DOHH2 (cell line): ENCODE data around the gene AGTPBP1.

Experiments
- CTCF ChIP-seq: fragments of 200-600 bp; sonication (generic); IDR thresholded peaks from one replicate; pipeline ENCODE4 v1.5.1; 2014; ENCODE audit warnings: antibody characterized with exemption, mild to moderate bottlenecking, low read depth, low read length; ENCODE audit not compliant: poor library complexity, severe bottlenecking
- EZH2phosphoT487 ChIP-seq: fragments of 200-600 bp; sonication (generic); IDR thresholded peaks from 2 replicates; pipeline ENCODE4 v1.6.1; 2017; ENCODE audit warnings: borderline replicate concordance, mild to moderate bottlenecking, antibody characterized with exemption, low read length, moderate library complexity, mixed read lengths

- TF ChIP-seq CTCF (no peak), EZH2phosphoT487 (no peak)
Observed at GRCh38 chr9:85521371-85522197, 220.2 kb downstream of the AGTPBP1 start.
